T-helper 17 cell (primary cell): ENCODE data around the gene KIAA0040. TPM values are rescaled to one million over a fixed set of nuclear protein-coding genes. Genes with fewer than 3 reads are reported as not detected.

Experiments
- ATAC-seq: fragments of 150-1000 bp; cut with Tn5 transposase; 2 replicates; pipeline ENCODE4 v1.10.0; 2021; ENCODE audit warnings: mild to moderate bottlenecking, moderate library complexity
- DNase-seq, 3 donors: peaks; one replicate each; pipeline versions ENCODE4 v3.0.0 to v3.0.0-alpha.2; 2020 to 2021
- H3K9me3 ChIP-seq: one replicate; pipeline ENCODE4 v1.7.0; 2013; ENCODE audit warnings: low read length, mild to moderate bottlenecking; ENCODE audit not compliant: control insufficient read depth, poor library complexity, severe bottlenecking
- H3K27ac Mint-ChIP-seq: one replicate; pipeline ENCODE4 v1.8.0; 2022; ENCODE audit warnings: mild to moderate bottlenecking, moderate library complexity, mixed read lengths
- H3K27me3 Mint-ChIP-seq: one replicate; pipeline ENCODE4 v1.8.0; 2022; ENCODE audit warnings: mixed read lengths
- H3K36me3 Mint-ChIP-seq: one replicate; pipeline ENCODE4 v1.8.0; 2022; ENCODE audit warnings: low read depth, mixed read lengths
- H3K4me1 Mint-ChIP-seq: one replicate; pipeline ENCODE4 v1.8.0; 2022; ENCODE audit warnings: mild to moderate bottlenecking, mixed read lengths
- H3K4me3 Mint-ChIP-seq: one replicate; pipeline ENCODE4 v1.8.0; 2022; ENCODE audit warnings: mild to moderate bottlenecking, moderate library complexity, mixed read lengths
- total RNA-seq, 4 donors: library from RNA in 2 of 4; stranded (reverse) in 2 of 4; gene quantifications; one replicate each; pipeline ENCODE4 v1.2.3 and lab custom pipeline; 2022 to 2026

KIAA0040 gene
- total RNA-seq, 2 donors from 2014 or later, result 29.0 to 31.5 TPM

DNA sequence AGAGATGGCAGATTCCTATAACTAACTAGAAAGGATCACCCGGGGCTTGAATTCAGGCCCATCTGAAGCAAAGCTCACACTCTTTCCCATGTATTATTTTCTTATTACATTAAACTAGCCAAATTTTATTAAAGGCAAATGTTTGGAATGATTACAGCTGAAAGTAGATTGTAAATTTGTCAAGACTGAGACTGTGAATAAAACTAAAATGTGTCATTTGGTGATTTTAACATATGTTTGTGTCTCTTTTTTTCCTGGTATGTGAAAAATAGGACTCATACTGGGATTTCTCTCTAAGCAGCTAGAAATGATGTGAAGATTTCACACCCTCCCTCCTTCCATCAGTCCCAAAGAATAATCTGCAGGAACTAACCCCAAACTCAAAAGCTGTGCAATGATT, 19.1 kb upstream of the KIAA0040 start:
- Mint-ChIP-seq H3K4me1 (peaks cover 58% of the 10 kb centered on the region), H3K36me3 (no peaks in the 10 kb centered on the region), H3K27me3 (no peaks in the 10 kb centered on the region), H3K4me3 (peak overlapping the region; percentile 71), H3K27ac (peak overlapping the region; percentile 88)
- no peaks in the 10 kb centered on the region for H3K9me3 ChIP-seq
- ATAC-seq, result no peak
- DNase-seq, result no peak

DNA sequence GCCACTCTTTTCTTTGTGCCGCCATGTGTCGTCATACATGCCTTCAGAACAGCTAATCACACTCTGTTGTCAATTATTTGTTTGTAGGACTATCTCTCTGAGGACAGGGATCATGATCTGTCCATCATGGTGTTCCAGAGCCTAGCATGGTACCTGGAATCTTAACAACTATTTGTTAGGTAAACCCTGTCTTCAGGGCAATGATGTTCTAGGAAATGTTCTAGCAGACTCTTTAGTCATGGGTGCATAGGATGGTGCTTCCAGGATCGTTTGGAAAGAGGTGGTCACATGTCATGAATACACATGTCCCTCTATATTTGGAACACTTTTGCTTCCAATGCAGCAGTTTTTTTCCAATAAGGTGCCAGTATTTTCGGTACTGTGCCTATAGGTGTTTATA, 18.2 kb upstream of the KIAA0040 start:
- Mint-ChIP-seq H3K4me3 (no peak overlapping the region), H3K36me3 (no peaks in the 10 kb centered on the region), H3K4me1 (peaks cover 59% of the 10 kb centered on the region), H3K27ac (peak overlapping the region; percentile 88), H3K27me3 (no peaks in the 10 kb centered on the region)
- no peaks in the 10 kb centered on the region for H3K9me3 ChIP-seq
- ATAC-seq, result no peak
- DNase-seq, result no peak

DNA sequence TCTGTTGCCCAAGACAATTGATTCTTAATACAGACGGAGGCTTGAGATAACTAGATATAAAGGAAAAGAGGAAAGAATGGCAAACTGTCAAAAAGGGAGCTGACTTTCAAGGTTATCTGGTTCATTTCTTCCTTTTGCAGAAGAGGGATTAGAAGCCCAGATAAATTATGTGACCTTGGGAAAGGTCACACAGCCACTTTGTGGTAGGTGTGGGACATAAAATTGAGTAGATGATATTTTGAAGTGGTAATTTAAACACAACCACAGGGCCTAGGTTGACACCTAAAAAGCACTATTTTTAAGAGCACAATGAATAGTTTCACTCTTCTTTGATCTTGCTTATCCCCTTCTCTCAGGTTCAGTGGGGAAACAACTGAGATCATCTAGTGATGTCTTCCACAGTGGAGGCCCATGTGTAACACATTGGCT, 16.9 kb upstream of the KIAA0040 start:
- no peaks in the 10 kb centered on the region for H3K9me3 ChIP-seq
- Mint-ChIP-seq H3K27me3 (no peaks in the 10 kb centered on the region), H3K4me3 (peak overlapping the region; percentile 91), H3K4me1 (peaks cover 57% of the 10 kb centered on the region), H3K36me3 (no peaks in the 10 kb centered on the region), H3K27ac (peak overlapping the region; percentile 88)
- DNase-seq, result no peak
- ATAC-seq, result peak; percentile 69

DNA sequence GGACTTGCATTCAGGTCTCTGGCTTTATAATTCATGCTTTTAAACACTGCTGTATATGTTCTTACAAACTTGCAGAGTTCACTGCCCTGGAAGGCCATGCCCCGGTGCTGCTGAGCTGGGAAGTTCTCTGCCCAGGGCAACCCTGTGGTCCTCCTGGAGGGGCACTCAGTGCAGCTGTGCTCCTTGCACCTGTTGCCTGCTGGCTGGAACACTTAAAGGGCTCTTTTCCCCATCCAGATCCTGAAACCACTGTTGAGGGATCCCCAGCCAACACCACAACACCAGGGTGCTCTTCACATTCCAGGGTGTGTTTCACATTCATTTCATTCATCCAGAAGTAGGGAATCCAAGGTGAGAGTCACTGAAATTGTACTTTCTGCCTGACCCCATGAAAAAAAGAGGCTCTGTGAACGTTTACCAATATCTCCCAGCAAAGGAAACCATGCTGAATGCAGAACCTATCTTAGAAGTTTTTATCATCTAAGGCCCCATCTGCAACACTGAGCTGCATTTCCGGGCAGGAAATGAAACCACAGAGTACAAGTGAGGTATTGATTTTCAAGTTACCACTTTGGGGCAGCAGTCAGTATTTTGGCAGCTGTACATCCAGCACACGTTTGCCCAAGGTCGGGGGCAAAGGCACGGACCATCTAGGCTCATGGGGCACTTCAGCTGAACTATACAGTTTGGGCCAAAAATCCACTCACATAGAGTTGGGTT, 16.4 kb upstream of the KIAA0040 start:
- peak overlapping the region; percentile 88 for H3K27ac Mint-ChIP-seq

DNA sequence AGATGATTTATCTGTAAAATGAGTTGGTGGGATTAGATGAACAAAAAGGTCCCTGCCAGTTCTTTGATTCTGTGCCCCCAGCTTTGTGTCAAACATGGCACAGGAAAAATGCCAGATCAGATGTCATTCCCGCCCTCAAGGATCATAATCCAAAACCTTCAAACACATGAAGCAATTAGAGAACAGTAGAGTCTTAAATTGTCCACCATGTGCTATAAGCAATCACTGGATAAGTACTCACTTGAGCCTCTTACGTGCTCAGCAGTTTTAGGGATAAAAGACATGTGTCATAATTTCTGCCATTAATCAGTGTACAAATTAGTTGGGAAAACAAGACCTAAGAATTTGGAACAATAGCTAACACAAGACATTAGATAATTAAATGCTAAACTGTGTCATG, 15.4 kb upstream of the KIAA0040 start:
- no peaks in the 10 kb centered on the region for H3K9me3 ChIP-seq
- Mint-ChIP-seq H3K4me3 (no peak overlapping the region), H3K27me3 (no peaks in the 10 kb centered on the region), H3K36me3 (no peaks in the 10 kb centered on the region), H3K4me1 (peaks cover 51% of the 10 kb centered on the region), H3K27ac (no peak overlapping the region)
- ATAC-seq (no peak), DNase-seq (no peak)

More for the DNA sequence above, 16.4 kb upstream of the KIAA0040 start:
- no peaks in the 10 kb centered on the region for H3K36me3 Mint-ChIP-seq
- peak overlapping the region; percentile 91 for H3K4me3 Mint-ChIP-seq
- H3K9me3 ChIP-seq, result no peaks in the 10 kb centered on the region
- H3K4me1 Mint-ChIP-seq, result peaks cover 57% of the 10 kb centered on the region
- H3K27me3 Mint-ChIP-seq, result no peaks in the 10 kb centered on the region
- peak; percentile 15 to 33 (median 29) for DNase-seq
- ATAC-seq, result peak; percentile 97

DNA sequence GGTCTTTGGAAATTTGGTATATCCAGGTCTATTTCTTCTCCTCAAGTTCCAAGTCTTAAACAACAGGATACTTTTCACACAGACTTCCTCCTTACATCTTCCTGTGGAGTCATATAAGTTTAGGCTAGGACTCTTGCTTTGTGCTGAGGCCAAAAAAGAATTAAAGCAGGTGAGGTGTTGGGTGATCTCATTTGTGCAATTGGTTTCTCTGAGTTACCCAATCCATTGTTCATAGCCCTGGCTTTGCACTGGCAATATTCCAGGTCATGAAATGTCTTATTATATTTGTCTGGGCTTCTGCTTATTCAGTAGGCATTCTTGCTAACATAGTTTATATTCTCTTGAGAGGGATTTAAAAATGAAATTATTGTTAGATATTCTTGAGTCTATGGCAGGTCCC, 14.1 kb upstream of the KIAA0040 start:
- Mint-ChIP-seq H3K27ac (no peak overlapping the region), H3K4me1 (peaks cover 41% of the 10 kb centered on the region), H3K4me3 (no peak overlapping the region), H3K36me3 (no peaks in the 10 kb centered on the region), H3K27me3 (no peaks in the 10 kb centered on the region)
- H3K9me3 ChIP-seq, result no peaks in the 10 kb centered on the region
- no peak for ATAC-seq
- DNase-seq, result no peak

DNA sequence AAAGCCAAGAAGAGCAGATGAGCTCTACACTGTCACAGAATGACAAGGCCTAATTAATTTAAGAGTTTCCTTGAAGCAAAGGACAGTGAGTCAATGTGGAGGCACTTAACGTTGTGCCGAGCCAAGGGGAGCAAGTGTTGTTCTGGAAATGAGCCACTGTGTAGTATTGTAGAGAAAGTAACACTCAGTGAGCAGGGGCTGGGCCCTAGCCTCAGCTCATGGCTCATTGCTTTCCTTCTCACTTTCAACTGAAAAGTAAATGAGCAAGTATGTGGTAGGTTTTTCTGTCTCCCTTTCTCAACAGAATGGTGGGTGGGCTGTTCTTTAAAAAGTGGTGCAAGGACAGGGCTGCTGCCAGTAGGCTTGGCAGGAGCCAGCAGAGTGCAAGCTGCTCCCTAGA, 11.8 kb upstream of the KIAA0040 start:
- H3K27ac Mint-ChIP-seq, result no peak overlapping the region
- DNase-seq (no peak), ATAC-seq (no peak)
- peaks cover 6% of the 10 kb centered on the region for H3K27me3 Mint-ChIP-seq
- peaks cover 1% of the 10 kb centered on the region for H3K36me3 Mint-ChIP-seq
- H3K4me3 Mint-ChIP-seq, result no peak overlapping the region
- no peaks in the 10 kb centered on the region for H3K9me3 ChIP-seq
- H3K4me1 Mint-ChIP-seq, result peaks cover 23% of the 10 kb centered on the region

DNA sequence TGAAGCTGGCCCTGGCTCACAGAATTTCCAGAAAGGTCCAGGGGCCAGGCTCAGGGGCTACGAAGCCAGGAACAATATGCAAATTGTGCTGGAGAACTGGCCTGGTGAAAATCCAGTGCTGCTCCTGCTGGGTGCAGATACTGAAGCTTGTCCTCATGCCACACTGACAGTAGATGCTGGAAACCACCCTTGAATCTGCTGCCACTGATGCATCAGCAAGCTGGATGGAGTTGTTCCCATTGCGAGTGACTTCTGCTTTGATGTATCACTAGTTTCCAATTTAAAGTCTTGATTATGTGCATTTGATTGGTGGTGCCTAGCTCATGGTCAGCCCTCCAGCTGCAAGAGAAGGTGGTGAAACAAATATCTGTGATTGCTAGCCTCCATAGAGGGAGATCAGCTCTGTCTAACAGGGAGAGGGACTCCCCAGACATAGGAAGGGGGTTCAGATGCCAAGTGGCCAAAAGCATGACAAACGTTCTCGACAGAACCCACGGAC, 11.0 kb upstream of the KIAA0040 start:
- ATAC-seq (no peak), DNase-seq (no peak)
- no peaks in the 10 kb centered on the region for H3K9me3 ChIP-seq
- Mint-ChIP-seq H3K36me3 (peaks cover 2% of the 10 kb centered on the region), H3K4me1 (peaks cover 16% of the 10 kb centered on the region), H3K4me3 (no peak overlapping the region), H3K27me3 (peaks cover 6% of the 10 kb centered on the region), H3K27ac (no peak overlapping the region)

DNA sequence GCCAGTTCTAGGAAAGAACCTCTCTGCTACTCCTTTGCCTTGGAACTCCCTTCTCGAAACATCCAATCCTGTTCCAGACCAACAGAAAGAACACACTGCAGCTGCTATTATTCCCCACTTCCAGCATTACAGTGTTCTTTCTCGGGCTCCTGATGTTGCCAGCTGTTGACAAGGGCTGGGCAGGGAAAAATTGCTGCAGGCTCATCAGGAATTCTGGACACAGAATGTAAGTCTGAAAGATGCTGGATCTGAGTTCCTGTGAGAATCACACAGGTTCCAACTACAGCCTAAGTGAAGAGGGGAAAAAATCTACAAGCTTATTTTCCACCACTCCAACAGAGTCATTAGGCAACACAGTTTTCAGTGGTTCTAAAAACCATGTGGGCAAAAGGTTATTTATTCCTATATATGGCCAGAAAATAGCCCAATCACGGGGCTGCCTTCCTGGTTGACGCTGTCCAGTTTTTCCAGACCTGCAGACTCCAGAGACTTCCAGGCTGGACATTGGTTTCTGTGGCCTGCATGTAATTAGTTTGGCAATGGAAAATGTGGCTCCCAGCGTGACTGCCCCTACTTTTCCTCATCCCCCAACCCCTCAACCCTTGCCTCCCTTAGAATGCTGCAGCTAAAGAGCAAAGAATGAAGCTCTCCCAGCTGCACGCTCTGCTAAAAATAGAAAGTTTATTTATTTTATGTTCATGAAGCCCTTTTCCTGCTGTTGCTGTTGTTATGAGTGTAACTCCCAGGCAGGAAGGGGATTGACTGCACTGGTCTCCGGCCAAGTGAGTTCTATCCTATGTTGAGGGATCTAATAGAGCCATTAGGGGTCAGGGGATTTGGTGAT, 8.3 kb upstream of the KIAA0040 start:
- ATAC-seq (no peak), DNase-seq (no peak)
- no peak overlapping the region for H3K27ac Mint-ChIP-seq
- H3K27me3 Mint-ChIP-seq, result peaks cover 6% of the 10 kb centered on the region
- peaks cover 12% of the 10 kb centered on the region for H3K4me1 Mint-ChIP-seq
- H3K4me3 Mint-ChIP-seq, result no peak overlapping the region
- no peaks in the 10 kb centered on the region for H3K9me3 ChIP-seq
- peaks cover 2% of the 10 kb centered on the region for H3K36me3 Mint-ChIP-seq

DNA sequence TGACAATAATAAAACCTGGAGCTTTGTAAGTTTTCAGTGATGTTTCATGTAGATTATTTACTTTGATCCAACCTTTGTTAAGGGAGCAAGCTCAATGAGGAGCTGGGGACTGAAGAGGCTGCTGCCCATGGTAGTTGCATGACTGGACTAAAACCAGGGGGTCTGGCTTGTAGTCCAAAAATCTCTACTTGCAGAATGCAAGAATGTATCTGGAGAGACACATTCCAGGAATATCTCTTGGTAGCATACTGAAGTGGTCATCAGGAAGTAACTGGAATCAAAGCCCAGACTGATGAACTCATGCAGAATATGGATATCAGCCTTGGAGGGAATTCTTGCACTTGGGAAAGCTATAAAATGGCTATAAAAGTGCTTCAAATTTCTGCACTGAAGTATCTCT, 5.8 kb upstream of the KIAA0040 start:
- peaks cover 6% of the 10 kb centered on the region for H3K27me3 Mint-ChIP-seq
- H3K36me3 Mint-ChIP-seq, result peaks cover 2% of the 10 kb centered on the region
- ATAC-seq (no peak), DNase-seq (no peak)
- H3K4me1 Mint-ChIP-seq, result peaks cover 22% of the 10 kb centered on the region
- H3K27ac Mint-ChIP-seq, result no peak overlapping the region
- no peak overlapping the region for H3K4me3 Mint-ChIP-seq
- H3K9me3 ChIP-seq, result no peaks in the 10 kb centered on the region

DNA sequence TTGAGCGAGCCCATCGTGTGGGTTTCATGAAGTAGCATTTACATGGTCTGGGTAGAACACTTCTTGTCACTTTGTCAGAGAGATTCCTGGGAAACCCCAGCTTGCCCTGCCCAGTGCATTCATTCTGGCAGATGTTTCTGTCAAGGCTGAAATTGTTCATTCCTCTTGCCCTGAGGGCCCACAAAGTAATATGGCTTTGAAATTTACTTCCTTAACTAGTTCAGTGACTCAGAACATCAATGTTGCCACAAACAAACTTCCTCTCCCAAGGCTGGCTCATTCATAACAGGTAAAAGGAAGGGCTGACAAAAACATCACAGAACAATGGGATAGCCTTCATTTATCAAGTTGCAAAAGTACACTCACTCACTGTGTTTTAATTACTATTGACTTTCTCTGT, 5.0 kb upstream of the KIAA0040 start:
- Mint-ChIP-seq H3K4me3 (no peak overlapping the region), H3K36me3 (peaks cover 2% of the 10 kb centered on the region), H3K27ac (no peak overlapping the region), H3K4me1 (peaks cover 24% of the 10 kb centered on the region), H3K27me3 (peaks cover 6% of the 10 kb centered on the region)
- DNase-seq, result no peak
- no peak for ATAC-seq
- H3K9me3 ChIP-seq, result no peaks in the 10 kb centered on the region

DNA sequence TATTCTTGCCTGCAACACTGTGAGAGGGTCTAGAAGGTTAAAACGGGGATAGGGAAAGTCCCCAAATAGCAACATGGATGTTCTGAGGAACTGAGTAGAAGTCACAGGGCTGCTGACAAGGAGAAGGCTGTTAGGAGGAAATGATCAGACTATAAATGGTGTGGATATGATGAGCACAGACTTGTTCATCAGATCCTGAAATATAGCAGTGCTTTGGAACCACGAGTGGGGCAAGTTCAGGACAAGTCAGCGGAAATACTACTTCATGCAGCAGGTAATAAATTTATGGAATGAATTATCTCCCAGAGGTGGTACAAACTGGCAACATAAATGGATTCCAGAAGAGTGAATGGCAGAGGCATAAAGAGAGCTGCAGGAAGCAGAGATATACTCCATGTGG, 3.2 kb upstream of the KIAA0040 start:
- Mint-ChIP-seq H3K36me3 (peaks cover 4% of the 10 kb centered on the region), H3K4me3 (no peak overlapping the region), H3K27me3 (peaks cover 6% of the 10 kb centered on the region), H3K27ac (peak overlapping the region; percentile 21), H3K4me1 (peaks cover 31% of the 10 kb centered on the region)
- H3K9me3 ChIP-seq, result no peaks in the 10 kb centered on the region
- no peak for ATAC-seq
- no peak for DNase-seq

DNA sequence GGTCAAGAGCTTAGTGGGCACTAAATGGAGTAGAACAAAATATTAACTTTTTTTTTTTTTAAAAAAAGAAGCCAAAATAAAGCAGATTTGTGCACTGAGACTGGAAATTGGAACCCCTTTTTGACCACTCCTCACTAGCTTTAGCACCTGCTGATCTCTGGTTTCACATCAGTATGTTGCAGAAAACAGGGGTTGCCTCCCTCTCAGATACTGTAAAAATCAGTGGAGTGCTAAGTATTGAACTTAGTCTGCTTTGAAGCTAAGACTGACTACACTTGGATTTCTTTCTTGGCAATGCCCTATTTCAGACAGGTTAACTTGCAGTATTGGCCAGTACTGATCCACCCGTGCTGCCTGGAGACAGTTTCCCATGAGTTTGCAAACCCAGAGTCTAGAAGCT, 2.7 kb upstream of the KIAA0040 start:
- Mint-ChIP-seq H3K4me3 (no peak overlapping the region), H3K27me3 (peaks cover 2% of the 10 kb centered on the region), H3K36me3 (peaks cover 6% of the 10 kb centered on the region), H3K27ac (peak overlapping the region; percentile 21), H3K4me1 (peaks cover 36% of the 10 kb centered on the region)
- no peaks in the 10 kb centered on the region for H3K9me3 ChIP-seq
- no peak for DNase-seq
- ATAC-seq, result no peak
